ENCODE measurements around the gene LRP1.

The LRP1 gene

DNA sequence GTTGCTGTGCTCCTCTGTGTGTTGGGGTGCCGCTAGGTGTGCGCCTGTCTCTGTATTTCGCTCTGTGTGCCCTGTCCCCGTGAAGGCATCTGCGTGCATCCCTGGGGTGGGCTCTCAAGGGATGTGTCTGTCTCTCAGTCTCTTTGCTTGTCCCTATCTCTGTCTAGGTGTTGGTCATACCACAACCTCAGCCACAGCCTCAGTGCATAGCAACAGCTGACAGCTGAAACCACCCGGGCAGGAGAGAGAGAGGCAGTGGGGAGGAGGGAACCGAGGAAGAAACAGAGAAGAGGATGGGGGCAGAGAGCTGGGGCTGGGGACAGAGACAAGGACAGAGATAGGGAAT lies 87.4 kb downstream of the LRP1 start:
- peak; percentile 65 for DNase-seq

DNA sequence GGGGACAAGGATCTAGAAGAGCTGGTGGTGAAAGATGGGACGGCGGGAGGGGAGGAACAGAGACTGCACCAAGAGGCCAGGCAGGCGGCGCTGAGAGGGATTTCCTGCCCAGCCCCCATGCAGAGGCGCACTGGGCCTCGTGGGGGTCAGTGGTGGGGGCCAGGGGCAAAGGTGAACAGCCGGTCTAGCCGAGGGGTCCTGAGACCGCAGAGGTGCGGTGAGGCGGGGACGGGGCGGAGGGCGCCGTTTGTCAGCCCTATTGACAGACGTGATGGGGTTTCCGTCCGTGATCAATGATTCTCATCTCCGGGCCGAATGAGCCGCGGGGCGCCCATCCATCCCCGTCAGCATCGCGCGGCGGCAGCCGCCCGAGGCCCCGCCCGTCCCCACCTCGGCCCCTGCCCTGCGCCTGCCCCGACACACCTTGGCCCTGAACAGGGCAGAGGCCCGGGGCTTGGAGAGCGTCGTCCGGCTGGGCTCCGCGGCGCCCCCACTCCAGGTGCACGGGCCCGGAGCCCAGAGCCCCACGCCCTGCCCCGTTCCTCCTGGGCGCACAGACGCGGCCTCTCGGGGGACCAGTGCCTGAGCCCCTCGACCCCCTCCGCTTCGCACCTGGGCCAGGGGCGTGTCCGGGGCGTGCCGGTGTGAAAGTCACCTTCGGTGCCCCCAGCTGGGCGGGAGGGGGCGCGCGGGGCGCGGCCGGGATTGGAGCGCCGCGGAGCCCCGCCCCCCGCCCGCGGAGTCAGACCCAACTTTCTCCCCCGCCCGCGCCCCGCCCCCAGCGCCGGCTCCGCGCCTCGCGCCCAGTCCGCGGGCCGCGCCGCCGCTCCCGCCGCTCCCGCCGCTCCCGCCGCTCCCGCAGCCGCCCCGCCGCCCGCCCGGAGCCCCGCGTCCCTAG lies 88.0 kb downstream of the LRP1 start, which contains the start of gene NXPH4:
Gene NXPH4 (plus strand): TSS at position 781 of the 898 bp plus-strand sequence. CDS start 176 bp downstream, outside the sequence.
- DNase-seq = peak; percentile 53

DNA sequence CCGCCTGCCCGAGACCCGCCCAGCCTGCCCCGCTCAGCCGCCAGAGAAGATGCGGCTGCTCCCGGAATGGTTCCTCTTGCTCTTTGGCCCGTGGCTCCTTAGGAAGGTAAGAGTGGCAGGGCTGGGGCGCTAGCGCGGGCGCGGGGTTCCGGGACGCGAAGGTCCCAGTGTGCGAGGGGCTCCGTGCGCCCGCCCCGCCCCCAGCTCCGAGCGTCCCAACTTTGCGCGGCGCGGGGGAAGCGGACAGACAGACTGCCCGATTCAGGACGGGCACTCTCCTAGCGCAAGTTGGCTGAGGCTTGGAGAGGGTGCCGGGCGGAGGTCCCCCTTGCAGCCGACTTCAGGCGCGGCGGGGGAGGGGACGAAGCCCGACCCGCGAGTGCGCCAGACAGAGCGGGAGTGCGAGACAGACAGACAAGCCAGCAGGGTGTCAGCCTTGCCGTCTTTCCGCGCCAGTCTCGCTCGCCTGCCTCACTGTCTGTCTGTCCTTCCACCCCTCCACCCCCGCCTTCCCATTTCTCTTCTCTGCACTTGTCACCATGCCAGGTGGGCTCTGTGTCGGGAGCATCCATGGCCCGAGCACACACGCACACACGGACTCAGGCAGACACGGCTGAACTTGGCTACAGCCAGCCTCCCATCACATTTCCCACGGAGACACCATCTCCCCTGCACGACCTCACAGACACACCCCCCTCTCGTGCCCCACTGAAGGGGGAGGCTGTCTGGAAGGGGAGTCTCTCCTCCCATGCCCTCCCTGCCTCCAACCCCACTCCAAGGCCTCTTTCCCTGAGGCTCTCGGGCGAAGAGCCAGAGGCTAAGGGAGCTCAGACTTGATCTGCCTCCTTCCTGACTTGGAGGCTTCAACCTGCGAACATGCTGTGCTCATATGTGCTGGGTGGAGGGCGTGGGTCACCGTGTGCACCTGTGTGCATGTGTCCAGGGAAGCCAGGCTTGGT lies 88.9 kb downstream of the LRP1 start:
- DNase-seq = no peak

DNA sequence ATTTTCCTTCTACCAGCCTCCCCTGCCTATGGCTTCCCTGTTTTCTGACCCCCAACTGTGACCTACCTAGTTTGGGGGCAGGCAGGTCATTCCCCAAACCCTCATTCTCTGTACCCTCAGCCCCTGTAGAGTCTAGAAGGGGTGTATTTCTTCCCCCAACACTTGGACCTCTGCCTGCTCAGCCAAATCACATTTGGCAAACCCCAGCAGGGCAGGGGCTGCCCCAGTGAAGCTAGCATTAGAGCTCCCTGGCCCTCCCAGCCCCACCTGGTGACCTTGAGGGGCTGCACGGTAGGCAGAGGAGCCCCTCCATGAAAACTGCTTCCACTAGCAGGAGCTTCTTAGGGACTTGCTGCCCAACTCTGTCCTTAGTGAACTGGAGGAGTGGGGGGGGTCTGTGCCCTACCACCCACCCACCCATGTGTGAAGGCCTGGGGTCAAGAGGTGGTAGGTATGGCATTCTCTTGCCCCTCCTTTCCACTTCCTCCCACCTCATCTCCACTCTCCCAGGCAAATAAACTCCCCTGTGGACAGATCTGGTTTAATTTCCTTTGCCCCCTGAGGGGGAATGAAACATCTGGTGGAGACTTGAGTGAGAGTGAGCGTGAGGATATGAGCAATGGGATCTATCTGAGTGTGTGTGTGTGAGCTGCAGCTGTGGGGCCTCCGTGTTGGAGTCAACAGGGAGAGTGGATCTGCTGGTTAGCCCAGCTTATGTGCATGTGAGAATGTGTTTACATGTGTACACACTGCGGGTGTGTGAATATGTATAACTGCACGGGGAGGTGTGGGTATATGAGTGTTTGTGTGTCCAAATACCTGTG lies 90.0 kb downstream of the LRP1 start:
- DNase-seq = no peak

DNA sequence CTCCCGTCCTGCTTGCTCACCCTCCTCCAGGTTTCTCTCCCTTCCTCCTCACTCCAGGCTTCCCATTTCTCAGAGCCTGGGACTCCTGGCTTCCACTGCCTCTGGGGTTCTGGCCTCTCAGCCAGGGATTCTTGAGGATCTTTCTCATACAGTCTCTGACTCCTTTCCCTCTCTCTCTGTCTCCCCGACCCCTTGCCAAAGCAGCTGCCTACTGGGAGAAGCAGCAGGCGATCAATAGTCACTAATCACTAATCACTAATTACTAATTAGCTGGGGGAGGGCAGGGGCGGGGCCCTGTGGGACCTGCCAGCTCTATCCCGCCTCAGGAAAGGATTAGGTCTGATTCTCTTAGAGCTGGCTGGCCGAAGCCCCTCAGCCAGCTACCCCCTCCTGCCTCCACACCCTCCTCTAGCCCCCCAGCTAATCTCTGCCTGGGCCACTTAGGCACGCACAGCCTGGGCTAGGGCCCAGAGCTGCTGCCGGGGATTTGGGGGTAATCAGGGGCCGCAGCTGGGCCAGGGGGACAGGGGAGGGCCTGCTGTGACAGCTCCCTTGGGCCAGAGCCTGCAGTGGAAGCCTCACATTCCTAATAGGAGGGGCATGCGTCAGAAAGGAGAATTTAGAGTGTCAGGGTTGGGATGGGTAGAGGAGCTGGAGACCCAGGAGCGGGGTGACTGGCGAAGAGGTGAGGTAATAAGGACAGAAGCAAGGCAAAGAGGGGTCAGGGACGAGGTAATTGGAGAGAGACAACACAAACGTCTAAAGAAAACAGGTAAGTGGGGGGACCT lies 91.1 kb downstream of the LRP1 start:
- no peak for DNase-seq

DNA sequence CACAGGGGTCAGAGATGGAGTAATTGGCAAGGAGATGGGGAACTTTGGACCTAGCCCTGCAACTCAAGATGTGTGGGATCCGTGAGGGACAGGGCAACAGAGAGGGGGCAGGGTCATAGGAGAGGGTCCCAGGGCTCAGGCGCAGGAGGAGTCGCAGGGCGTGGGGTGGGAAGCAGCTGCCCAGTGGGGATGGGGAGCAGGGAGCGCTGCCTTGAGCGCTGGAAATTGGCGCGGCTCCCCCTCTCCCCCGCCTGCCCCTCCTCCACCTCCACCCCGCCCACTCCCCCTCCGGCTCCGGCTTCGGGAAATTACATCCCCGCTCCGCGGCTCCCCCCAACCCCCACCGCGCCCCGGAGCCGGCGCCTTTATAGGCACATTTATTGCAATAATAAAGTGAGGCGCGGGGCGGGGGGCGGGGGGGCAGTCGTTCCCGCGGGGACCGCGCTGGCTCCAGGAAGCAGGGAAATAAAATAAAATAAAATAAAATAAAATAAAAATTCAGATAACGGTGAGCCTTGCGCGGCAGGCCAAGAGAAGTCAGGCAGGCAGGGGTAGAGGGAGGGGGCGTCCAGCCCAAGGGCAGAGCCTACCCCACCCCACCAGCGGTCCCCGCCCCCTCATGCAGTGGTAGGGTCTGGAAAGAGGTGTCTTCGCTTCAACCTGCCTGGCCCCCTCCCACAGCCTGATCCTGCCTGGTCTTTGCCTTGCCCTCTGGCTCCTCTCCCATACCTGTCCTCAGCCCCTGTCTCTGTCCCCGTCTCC lies 91.9 kb downstream of the LRP1 start:
- no peak for DNase-seq

DNA sequence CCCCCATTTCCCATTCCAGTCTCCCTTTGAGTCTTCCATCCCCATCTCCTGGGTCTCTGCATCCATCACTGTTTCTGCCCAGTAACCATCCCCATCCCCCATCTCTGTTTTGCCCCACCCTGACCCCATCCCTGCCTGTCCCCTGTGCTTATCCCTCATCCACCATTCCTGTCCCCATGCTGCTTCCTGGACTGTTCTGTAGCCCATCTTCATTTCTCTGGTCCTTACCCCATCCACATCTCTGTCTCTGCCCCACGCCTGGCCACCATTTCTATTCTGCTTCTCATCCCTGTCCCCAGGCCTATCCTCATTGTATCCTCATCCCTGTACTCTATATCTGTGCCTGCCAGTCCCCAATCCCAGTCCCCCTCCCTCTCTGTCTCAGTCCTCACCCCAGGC lies 92.5 kb downstream of the LRP1 start:
- no peak for DNase-seq

DNA sequence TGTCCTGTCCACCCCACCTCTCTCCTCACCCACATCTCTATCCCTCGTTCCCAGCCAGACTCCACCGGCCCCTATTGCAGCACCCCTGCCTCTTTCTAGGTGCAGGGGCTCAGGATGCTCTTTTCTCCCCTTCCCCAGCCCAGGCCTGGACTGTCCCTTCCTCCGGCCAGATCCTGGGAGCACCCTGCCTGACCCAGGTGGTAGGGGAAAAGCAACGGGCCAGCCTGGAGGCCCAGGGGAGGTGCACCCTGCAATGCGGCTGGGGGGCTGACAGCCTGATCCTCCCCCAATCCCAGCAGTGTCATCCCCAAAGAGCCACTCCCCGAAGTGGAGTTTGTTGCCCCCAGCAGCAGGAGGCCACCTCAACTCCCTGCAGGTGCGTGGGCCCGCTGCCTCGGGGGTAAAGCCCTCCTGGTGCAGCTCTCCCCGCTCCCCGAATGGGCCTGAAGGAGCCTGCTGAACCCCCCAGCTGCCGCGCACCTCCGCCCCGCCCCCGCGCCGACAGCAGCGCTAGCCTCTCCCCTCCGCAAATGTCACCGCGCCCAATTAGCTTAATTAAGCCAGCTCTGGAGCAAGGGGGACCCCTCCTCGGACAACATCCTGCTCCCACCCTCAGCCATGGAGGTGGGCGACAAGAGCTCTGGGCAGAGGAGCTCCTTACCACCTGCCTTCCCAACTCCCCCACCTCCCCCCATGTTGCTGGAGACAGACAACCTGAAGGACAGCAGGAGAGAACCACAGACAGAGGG lies 93.1 kb downstream of the LRP1 start:
- DNase-seq = no peak

DNA sequence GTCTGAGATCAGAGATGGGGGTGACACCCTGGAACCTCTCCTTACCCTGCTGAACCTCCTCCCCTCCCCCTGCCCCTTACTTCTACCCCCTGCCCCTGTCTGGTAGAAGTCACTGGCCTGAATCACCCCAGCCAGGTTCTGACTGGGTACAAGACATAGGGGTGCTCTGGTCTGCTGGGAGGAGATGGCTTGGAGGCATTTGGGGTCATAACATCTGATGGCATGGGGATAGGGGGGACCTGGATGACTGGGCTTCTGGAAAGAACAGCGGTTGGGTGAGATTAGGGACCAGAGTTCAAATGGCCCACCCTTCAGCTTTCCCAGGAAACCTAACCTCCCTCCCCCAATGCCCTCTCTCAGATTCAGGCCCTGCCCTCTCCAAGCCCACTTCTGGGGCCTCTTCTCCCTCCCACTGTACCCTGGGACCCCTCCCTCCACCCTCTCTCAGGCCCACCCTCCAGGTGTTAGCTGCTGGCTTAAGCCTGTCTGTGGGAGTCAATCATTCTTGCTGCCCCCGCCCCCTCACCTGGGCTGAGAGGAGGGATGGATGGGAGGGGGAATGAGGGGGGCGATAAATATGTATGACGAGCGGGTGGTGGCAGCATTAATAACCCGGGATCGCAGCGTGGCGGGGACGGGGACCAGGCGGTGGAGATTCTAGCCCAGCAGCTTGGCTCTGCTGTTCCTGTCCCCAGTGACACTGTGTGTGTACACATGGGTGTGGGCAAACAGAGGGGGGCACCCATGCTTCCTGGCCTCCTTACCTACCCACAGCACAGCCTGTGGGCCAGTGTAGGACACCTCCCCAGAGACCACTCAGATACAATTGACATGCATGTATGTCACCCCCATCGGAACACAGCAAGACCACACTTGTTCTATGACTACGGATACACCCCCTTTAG lies 94.3 kb downstream of the LRP1 start:
- DNase-seq = no peak

DNA sequence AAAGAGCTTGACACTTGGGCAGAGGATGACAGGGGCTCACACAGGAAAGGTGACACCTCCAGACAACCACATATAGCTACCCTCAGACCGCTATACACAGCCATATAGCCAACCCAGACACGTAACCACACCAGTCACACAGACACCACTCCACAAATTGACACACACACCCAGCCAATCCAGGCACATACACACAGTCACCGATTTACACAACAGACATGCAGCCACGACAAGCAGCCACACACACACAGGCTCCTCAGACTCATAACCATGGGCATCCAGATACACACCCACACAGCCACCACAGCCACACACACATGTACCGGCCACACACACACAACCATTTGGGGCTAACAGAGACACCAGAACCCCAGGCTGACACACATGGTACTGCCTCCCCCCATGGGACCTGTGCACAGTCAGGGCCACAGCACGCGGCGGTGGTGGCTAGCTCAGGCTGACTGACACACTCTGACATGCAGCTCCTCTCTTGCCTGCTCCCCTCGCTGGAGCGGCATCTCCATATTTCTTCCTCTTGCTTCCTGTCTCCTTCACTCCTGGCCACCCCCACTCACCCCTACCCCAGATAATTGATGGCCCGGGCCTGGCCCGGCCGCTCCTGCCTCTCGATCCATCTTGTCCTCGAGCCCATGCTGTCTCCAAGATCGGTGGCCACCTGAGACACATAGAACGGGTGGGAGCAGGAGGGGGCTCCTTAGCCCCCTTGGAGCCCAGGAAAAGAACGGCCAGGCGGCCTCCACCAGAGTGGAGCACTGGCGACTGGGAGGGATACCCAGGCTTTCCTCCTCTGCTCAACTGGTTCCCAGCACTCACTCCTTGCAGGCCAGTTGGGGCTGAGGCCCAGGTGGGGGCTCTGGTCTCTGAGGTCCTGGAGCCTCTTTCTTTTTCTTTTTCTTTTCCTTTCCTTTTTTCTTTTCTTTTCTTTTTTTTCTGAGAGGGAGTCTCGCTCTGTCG lies 95.2 kb downstream of the LRP1 start:
- DNase-seq = no peak

DNA sequence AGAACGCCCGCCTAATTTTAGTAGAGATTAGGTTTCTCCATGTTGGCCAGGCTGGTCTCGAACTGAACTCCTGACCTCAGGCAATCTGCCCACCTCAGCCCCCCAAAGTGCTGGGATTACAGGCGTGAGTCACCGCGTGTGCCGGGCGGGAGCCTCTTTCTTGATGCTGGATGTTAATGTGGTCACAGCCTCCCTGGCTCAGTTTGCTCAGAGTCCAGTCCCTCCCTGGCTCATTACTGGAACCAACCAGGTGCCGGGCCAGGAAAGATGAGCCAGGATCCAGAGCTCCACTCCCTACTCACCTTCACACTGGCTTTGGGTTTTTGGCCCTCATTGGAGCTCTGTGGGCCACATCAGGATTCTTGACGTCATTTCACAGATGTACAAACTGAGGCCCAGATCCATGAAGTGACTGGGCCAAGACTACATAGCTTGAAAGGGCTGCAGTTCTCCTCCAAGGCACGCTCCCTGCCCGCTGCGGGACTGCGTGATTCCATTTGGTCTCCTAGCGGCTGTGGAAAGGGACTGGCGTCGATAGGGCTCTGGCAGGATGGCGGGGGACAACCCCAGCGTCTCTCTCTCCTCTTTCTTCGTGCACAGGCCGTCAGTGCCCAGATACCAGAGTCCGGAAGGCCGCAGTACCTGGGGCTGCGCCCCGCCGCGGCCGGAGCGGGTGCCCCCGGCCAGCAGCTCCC lies 96.1 kb downstream of the LRP1 start:
- DNase-seq = no peak

DNA sequence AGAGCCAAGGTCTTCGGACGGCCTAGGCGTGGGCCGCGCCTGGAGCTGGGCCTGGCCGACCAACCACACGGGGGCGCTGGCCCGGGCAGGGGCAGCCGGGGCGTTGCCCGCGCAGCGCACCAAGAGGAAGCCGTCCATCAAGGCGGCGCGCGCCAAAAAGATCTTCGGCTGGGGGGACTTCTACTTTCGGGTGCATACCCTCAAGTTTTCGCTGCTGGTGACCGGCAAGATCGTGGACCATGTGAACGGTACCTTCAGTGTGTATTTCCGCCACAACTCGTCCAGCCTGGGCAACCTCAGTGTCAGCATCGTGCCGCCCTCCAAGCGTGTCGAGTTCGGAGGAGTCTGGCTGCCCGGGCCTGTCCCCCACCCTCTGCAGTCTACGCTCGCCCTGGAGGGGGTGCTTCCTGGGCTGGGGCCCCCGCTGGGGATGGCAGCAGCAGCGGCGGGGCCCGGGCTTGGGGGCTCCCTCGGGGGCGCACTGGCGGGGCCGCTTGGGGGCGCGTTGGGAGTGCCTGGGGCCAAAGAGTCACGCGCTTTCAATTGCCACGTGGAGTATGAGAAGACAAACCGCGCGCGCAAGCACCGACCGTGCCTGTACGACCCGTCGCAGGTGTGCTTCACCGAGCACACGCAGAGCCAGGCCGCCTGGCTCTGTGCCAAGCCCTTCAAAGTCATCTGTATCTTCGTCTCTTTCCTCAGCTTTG lies 96.8 kb downstream of the LRP1 start:
- peak; percentile 82 for DNase-seq

DNA sequence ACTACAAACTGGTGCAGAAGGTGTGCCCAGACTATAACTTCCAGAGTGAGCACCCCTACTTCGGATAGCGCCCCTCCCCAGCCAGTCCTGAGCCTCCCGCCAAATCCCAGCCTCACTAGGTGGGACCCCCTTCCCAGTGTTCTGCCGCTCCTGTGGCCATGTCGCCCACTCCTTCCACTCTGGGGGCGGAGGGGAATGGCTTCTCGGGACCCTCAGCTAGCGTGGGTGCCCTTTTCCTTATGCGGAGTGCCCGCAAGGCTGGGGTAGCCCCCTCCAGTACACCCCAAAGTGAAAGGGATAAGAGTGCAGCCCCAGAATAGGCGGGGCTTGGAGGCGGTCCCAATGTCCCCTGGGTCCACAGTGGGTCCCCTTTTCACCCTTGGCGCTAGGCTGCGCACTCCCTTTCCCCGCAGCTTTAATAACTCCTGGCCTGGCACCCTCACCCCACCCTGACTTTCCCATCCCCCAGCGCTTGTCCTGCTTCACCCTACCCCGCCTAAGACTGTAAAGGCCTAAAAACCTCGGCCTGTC lies 97.5 kb downstream of the LRP1 start:
- DNase-seq = no peak

DNA sequence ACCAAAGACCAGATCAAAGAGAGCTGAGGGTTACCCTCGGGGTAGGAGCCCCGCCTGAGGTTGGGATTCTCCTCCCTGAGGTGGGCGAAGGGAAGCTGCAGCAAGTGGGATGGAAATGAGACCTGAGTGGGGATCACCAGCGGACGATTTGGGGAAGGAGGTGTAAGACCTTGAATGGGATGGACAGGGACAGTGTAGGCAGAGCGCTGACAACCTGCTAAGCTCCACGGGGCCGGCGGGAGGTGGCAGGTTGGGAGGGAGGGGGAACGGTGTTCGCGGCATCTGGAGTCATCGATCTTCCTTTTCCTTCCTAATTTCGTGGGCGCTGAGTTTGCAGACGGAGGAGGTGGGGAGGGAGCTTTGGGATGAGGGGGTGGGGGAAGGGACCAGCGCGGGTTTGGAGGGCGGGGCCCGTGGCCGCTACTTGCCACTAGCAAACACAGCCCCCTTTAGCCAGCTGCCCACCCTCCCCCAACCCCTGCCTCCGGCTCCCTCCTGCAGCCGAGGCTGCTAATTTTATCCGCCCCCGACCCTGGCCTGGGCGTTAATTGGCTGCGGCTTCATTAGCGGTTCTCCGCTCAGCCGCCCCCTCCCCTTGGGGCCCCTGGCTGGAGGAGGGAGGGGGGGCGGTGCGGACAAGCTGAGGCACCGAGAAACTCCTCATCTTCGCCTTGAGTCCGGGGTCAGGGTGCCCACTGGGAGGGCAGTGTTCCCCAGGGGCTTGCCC lies 98.5 kb downstream of the LRP1 start:
- no peak for DNase-seq

DNA sequence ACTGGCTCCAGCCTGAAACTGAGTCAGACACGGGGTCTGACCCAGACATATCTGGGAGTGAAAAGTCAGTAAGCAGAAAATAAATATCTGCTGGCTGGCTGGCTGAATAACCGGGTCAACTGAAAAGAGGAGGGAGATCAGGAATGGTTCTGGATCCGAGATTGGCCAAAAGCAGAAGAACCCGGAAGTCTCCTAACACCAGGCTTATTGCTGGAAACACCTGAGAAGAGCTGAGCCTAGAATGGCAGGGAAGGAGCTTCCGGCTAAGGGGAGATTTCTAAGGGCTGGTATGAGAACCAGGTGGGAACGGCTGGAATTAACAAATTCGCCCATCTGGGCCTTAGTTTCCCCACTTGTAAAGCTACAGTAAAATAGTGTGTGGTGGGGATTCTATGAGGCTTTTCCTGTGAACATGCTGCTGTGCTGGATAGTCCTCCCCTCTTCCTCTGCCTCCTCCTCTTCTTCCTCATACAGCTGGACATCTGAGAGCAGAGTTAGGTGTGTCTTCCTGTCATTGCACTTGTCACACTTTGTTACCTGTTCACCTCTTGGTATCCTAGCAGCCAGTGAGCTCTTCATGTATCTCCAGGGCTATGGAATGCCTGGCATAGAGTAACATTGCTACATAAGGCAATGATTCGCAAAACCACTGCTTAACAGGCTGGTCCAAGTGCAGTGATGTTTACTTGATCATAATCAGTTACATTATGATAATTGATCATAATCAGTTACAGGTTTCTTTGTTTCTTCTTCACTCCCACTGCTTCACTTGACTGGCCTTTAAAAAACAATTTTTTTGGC lies 99.2 kb downstream of the LRP1 start:
- DNase-seq = no peak
